Ishikawa (cell line): ENCODE measurements around the gene SPATA33.

Experiments used
- CEBPB ChIP-seq: IDR thresholded peaks from 2 replicates; pipeline ENCODE4 v1.6.1; 2012
- CREB1 ChIP-seq: IDR thresholded peaks from 2 replicates; pipeline ENCODE4 v1.6.1; 2012; ENCODE audit warnings: low read depth
- EGR1 ChIP-seq: IDR thresholded peaks from 2 replicates; pipeline ENCODE4 v1.6.1; 2012
- EP300 ChIP-seq: IDR thresholded peaks from 2 replicates; pipeline ENCODE4 v1.6.1; 2012; ENCODE audit warnings: borderline replicate concordance
- FOXM1 ChIP-seq: IDR thresholded peaks from 2 replicates; pipeline ENCODE4 v1.6.1; 2012; ENCODE audit warnings: low read depth, borderline replicate concordance
- MAX ChIP-seq: IDR thresholded peaks from 2 replicates; pipeline ENCODE4 v1.6.1; 2012
- NFIC ChIP-seq: IDR thresholded peaks from 2 replicates; pipeline ENCODE4 v1.6.1; 2012
- RAD21 ChIP-seq: IDR thresholded peaks from 2 replicates; pipeline ENCODE4 v1.6.1; 2012; ENCODE audit warnings: low read depth
- REST ChIP-seq: IDR thresholded peaks from 2 replicates; pipeline ENCODE4 v1.6.1; 2012; ENCODE audit warnings: low read depth, mild to moderate bottlenecking
- TAF1 ChIP-seq: IDR thresholded peaks from 2 replicates; pipeline ENCODE4 v1.6.1; 2012; ENCODE audit warnings: low read depth, mild to moderate bottlenecking
- TCF12 ChIP-seq: IDR thresholded peaks from 2 replicates; pipeline ENCODE4 v1.6.1; 2012; ENCODE audit warnings: low read depth
- TEAD4 ChIP-seq: IDR thresholded peaks from 2 replicates; pipeline ENCODE4 v1.6.1; 2012
- USF1 ChIP-seq: IDR thresholded peaks from 2 replicates; pipeline ENCODE4 v1.6.1; 2012
- YY1 ChIP-seq: IDR thresholded peaks from 2 replicates; pipeline ENCODE4 v1.6.1; 2012; ENCODE audit warnings: low read depth
- ZBTB7A ChIP-seq: IDR thresholded peaks from 2 replicates; pipeline ENCODE4 v1.6.1; 2012; ENCODE audit warnings: low read depth

Gene SPATA33

GRCh38 chr16:89716916-89717687, 59.5 kb downstream of the SPATA33 start:
- TF ChIP-seq USF1 (no peak), FOXM1 (no peak), YY1 (no peak), MAX (no peak), TAF1 (no peak), TEAD4 (no peak), EP300 (no peak), RAD21 (no peak), CEBPB (no peak), EGR1 (no peak)

- TF ChIP-seq USF1 (no peak), ZBTB7A (no peak), EGR1 (no peak), YY1 (no peak), TAF1 (no peak), REST (no peak), NFIC (no peak), CREB1 (no peak), MAX (no peak), TCF12 (no peak), FOXM1 (no peak)
These were observed 60.3 kb downstream of the SPATA33 start for GRCh38 chr16:89717688-89718505.
